Stimulated activated CD8-positive, alpha-beta memory T cell treated with anti-CD3 and anti-CD28 coated beads, Interleukin-15, amount 100 ng/mL, for 24 hours (primary cell): ENCODE results near the gene DDIT3.
"Not testable (repeated sequence)": the region's sequence is repeated elsewhere in the genome, so short reads cannot be mapped to it uniquely, and the experiment has no call there.

ENCODE experiments used
- DNase-seq: peaks from one replicate; pipeline ENCODE4 v3.0.0-alpha.2; 2020; ENCODE audit warnings: low read depth

The DDIT3 gene

DNA sequence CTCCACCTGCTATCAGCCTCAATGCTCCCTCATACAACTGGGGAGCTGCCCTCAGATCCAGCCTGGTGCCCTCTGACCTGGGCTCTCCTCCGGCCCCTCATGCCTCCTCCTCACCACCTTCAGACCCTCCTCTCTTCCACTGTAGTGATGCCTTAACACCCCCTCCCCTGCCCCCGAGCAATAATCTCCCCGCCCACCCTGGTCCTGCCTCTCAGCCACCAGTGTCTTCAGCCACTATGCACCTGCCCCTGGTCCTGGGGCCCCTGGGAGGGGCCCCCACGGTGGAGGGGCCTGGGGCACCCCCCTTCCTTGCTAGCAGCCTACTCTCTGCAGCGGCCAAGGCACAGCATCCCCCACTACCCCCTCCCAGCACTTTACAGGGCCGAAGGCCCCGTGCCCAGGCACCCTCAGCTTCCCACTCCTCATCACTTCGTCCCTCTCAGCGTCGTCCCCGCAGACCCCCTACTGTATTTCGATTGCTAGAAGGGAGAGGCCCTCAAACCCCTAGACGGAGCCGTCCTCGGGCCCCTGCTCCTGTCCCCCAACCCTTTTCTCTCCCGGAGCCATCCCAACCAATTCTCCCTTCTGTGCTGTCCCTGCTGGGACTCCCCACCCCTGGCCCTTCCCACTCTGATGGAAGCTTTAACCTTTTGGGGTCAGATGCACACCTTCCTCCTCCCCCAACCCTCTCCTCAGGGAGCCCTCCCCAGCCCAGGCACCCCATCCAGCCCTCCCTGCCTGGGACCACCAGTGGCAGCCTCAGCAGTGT, 5.5 kb upstream of the DDIT3 start:
- no peak for DNase-seq

- no peak for DNase-seq
Measured at GRCh38 chr12:57524814-57525614, 4.7 kb upstream of the DDIT3 start.

GRCh38 chr12:57523706-57524614, 3.6 kb upstream of the DDIT3 start:
- DNase-seq, result no peak

DNA sequence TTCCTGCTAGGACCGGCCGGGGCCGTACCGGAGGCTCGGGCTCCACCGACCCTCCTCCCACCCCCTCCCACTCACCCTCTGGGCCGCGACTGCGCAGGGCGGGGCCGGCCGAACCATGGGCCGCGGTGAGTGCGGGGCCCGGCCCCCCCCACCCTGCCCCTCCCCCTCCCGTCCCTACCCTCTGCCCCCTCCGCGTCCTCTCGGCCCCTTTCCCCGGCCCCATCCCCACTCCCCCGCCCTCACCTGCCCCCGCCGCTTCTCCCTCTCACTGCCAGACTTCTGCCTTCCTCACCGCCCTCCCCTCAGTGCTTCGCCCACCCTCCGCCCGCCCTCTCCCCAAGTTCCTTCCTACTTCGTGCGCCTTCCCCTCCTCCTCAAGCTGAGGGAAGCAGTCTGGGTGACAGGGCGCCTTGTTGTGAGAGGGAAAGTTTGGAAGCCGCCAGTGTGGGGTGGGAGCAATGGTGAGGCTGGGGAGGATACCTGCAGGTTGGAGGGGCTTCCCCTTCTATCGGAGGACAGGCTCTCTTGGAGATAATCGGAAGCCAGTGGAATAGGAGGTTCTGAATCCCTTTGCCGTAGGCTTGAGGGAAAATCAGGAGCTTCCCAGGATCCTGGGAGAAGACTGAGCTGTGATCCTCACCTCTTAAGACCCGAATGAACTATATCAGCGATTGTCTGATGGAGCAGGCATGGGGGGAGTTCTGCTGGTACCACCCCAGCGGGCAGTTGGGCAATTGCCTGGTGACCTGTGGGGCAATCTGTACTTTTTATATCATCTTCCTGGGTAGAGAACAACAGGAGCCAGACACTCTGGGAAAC, 2.8 kb upstream of the DDIT3 start:
- DNase-seq, result no peak

GRCh38 chr12:57522011-57522886, 1.9 kb upstream of the DDIT3 start, which contains the start of gene MBD6:
MBD6 (plus strand) TSS chr12:57522824; CDS start chr12:57524304, 1,480 bp downstream.
- DNase-seq, result peak; percentile 83

- DNase-seq, result no peak
Measured at GRCh38 chr12:57521525-57522010, 1.3 kb upstream of the DDIT3 start.

DNA sequence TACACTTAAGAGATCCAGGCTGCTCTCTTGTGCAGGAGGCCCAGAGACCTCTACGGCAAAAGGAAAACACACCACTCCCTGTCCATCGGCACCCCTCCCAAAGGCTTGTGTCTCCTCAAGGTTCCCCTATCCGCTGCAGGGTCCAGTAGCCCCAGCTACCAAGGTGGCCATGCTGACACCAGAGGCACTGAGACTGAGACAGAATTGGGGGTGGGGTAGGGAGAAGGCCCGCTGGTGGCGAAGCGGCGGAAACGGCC, 590 bp downstream of the DDIT3 start:
- DNase-seq, result no peak

DNA sequence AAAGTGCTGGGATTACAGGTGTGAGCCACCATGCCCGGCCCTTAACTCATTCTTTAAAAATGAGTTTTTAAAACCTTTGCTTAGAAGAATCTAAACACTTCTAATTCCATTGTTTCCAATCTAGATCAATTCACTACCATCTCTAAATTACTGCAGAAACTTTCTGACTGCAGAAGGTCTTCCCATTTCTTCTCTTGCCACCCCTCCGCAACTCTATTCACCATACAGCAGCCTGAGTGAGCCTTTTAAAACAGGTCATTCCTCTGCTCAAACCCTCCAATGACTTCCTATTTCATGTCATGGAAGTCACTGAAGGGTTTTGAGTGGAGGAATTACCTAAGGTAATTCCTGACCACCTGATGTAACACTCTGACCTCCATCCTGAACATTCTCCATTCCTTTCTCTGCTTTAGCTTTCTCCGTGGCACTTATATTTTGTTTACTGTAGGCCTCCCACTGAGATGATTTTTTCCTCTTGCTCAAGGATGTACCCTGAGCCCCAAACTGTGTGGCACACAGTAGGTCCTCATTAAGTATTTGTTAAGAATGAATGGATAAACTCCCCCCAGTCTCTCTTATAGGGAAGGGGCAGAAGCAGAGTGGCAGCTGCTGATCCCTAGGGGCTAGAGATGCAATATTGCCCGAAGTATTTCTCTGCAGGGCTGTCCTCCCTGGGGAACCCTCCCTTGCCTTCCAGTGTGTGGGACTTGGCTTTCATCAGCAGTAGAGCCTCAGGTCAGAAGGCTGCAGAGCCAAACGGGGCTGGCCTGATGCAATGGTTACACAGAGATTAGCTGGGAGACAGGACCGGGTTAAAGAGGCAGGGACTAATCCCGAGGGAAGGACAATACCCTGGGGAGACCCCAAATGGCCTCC, 1.2 kb downstream of the DDIT3 start:
- no peak for DNase-seq

- DNase-seq, result no peak
Measured at GRCh38 chr12:57518176-57518919, 2.0 kb downstream of the DDIT3 start.

DNA sequence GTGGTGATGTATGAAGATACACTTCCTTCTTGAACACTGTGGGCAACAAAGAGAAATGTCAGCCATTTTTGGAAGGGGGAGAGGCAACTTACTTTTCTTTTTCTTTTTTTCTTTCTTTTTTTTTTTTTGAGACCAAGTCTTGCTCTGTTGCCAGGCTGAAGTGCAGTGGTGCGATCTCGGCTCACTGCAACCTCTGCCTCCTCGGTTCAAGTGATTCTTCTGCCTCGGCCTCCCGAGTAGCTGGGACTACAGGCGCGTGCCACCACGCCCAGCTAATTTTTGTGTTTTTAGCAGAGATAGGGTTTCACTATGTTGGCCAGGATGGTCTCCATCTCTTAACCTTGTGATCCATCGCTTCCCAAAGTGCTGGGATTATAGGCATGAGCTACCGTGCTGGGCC, 2.6 kb downstream of the DDIT3 start:
- DNase-seq, result not testable (repeated sequence)

DNA sequence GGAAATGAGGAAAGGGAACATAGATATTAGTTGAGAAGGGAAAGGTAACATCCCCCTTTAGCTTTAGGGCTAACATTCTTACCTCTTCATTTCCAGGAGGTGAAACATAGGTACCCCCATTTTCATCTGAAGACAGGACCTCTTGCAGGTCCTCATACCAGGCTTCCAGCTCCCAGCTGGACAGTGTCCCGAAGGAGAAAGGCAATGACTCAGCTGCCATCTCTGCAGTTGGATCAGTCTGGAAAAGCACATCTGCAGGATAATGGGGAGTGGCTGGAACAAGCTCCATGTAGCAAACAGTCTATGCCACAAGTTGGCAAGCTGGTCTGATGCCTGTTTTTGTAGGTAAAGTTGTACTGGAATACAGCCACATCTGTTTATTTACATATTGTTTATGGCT, 3.1 kb downstream of the DDIT3 start:
- DNase-seq, result no peak

- no peak for DNase-seq
Measured at GRCh38 chr12:57516617-57517153, 3.6 kb downstream of the DDIT3 start.

- DNase-seq, result no peak
Measured at GRCh38 chr12:57515934-57516541, 4.3 kb downstream of the DDIT3 start.

GRCh38 chr12:57515408-57515933, 4.8 kb downstream of the DDIT3 start:
- DNase-seq, result no peak

DNA sequence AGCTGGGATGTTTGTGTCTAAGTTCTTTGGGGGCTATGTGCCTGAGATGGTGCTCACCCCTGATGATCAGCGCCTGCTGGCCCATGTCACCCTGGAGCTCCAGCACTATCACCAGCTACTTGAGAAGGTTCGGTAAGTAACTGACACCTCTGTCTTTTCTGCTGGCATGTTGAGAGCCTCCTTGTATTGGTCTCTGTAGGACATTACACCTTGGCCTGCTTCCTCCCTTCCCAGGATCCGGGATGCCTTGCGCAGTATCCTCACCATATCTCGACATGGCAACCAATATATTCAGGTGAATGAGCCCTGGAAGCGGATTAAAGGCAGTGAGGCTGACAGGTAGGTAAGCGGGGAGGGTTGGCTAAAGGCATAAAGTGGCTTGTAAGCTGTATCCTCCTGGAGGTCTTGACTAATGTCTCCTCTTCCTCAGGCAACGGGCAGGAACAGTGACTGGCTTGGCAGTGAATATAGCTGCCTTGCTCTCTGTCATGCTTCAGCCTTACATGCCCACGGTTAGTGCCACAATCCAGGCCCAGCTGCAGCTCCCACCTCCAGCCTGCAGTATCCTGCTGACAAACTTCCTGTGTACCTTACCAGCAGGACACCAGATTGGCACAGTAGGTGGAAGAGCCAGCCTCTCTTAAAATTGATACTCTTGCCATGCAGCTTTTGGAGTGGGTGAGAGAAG, 5.5 kb downstream of the DDIT3 start:
- no peak for DNase-seq

DNA sequence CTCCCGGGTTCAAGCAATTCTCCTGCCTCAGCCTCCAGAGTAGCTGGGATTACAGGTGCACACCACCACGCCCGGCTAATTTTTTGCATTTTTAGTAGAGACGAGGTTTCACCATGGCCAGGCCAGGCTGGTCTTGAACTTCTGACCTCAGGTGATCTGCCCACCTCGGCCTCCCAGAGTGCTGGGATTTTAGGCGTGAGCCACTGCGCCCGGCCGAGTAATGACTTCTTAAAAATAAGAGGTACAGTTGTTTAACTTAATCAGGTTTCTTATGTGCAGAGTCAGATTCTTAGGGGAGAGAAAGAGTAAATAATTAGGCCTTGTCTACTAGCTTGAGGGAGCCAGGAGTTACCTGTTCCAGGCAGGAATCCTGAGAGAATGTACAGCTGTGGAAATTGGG, 6.1 kb downstream of the DDIT3 start:
- DNase-seq, result not testable (repeated sequence)

GRCh38 chr12:57513677-57514076, 6.6 kb downstream of the DDIT3 start:
- not testable (repeated sequence) for DNase-seq
